HG02885 (cell line): ENCODE measurements around the gene CD96.

Experiments used
- ATAC-seq: cut with Tn5 transposase; IDR thresholded peaks from one replicate; pipeline ENCODE4 v1.9.1; 2021; ENCODE audit warnings: mild to moderate bottlenecking; ENCODE audit not compliant: unreplicated experiment, poor library complexity

CD96 gene

GRCh38 chr3:111701292-111701906 lies 159.4 kb downstream of the CD96 start:
- no peak for ATAC-seq
